Gastrocnemius medialis (tissue), 4 donors: ENCODE results near the gene ITIH3.
A peak's percentile ranks its signal among the peaks of the same experiment; 100 is the strongest.

Experiments used
- CTCF ChIP-seq, 5 experiments: fragments of 450-650 bp in 3 of 5; fragments of 200-600 bp in 2 of 5; sonication (generic) in 2 of 5; IDR thresholded peaks in 4 of 5; conservative IDR thresholded peaks in 1 of 5; 1 replicate in 4 of 5; 2 replicates in 1 of 5; pipeline ENCODE4 v1.5.1; 2016 to 2019; ENCODE audit warnings: antibody characterized with exemption in 5 of 5, mild to moderate bottlenecking in 3 of 5, moderate library complexity in 3 of 5
- POLR2A ChIP-seq, 2 donors: fragments of 450-650 bp; IDR thresholded peaks; one replicate each; pipeline ENCODE4 v1.6.1; 2017; ENCODE audit warnings: antibody characterized with exemption in 2 of 2, mild to moderate bottlenecking in 2 of 2, moderate library complexity in 2 of 2

- TF ChIP-seq CTCF (IDR thresholded peaks at IDR 0.05 in 4 of 5, conservative IDR thresholded peaks at IDR 0.05 in 1 of 5) (peak in 1 of 5 experiments; percentile 9), POLR2A (IDR thresholded peaks at IDR 0.05) (peak; percentile 84 to 95)
These were observed 40.4 kb downstream of the ITIH3 start, which contains the start of gene MUSTN1 for GRCh38 chr3:52834871-52835501.
